HFF-Myc (cell line): ENCODE data around the gene UBXN1.

Experiments
- DNase-seq: peaks from one replicate; pipeline ENCODE4 v3.0.0-alpha.2; 2011; ENCODE audit warnings: low read depth; ENCODE audit errors: extremely low read depth
- H3K4me3 ChIP-seq: replicated peaks from 2 replicates; pipeline ENCODE4 v1.5.1; 2011; ENCODE audit warnings: low read depth, mild to moderate bottlenecking, control low read depth, low read length
- CTCF ChIP-seq: IDR thresholded peaks from 2 replicates; pipeline ENCODE4 v1.5.1; 2012; ENCODE audit warnings: mild to moderate bottlenecking, low read depth, low read length, control low read depth; ENCODE audit errors: missing control alignments

Gene UBXN1

DNA sequence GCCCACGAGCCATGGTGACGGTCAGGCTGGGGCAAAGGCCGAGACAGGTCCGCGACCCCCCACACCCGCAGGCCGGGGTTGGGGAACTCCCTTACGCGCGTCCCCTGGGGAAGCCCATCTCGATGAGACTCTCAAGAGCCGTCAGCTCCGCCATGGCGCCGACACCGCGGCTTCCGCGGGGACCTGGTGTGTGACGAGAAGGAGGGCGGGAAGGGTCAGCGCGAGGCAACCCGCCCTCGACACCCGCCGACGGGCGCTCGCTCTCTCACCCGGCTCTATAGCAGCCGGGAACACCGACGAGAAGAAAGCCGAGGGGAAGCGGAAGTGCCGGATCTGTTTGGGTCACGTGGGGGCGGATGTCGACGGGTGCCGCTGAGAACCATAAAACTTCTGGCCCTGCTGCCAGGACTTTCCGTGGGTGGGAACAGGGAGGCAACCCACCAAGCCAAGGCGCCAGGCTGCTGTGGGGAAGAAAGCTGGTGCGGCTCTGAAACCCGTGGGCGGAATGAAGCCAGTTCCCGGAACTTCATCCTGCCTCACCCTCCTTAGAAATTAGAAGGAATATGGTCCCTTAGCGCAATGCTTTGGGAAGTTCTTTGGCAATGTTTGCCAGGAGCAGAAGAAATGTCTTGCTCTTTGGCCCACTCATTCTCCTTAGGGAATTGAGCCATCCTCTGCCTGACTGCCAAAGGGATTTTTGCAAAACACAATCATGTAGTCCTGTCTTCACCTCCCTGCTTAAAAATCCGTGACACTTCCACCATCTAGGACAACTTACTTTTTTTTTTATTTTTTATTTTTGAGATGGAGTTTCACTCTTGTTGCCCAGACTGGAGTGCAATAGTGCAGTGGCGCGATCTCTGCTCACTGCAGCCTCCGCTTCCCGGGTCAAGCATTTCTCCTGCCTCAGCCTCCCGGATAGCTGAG lies at the start of gene UBXN1:
Gene UBXN1 (minus strand): TSS at position 304 of the 927 bp plus-strand sequence. CDS start 150 bp downstream, at position 154.
- peak within 1 kb of the TSS; percentile 76 for H3K4me3 ChIP-seq
- no peak for TF ChIP-seq CTCF
- DNase-seq, result peak; percentile 72

- no peak for TF ChIP-seq CTCF
- peak within 1 kb of the TSS; percentile 99 for H3K4me3 ChIP-seq
- peak; percentile 48 for DNase-seq
Measured at GRCh38 chr11:62728171-62728988, 49.5 kb upstream of the UBXN1 start, which contains the start of gene TTC9C. Gene TTC9C (plus strand): TSS chr11:62728486. CDS start chr11:62728849, 363 bp downstream.

GRCh38 chr11:62727872-62728170 lies 48.9 kb upstream of the UBXN1 start:
- peak; percentile 96 for DNase-seq
- TF ChIP-seq CTCF, result no peak

DNA sequence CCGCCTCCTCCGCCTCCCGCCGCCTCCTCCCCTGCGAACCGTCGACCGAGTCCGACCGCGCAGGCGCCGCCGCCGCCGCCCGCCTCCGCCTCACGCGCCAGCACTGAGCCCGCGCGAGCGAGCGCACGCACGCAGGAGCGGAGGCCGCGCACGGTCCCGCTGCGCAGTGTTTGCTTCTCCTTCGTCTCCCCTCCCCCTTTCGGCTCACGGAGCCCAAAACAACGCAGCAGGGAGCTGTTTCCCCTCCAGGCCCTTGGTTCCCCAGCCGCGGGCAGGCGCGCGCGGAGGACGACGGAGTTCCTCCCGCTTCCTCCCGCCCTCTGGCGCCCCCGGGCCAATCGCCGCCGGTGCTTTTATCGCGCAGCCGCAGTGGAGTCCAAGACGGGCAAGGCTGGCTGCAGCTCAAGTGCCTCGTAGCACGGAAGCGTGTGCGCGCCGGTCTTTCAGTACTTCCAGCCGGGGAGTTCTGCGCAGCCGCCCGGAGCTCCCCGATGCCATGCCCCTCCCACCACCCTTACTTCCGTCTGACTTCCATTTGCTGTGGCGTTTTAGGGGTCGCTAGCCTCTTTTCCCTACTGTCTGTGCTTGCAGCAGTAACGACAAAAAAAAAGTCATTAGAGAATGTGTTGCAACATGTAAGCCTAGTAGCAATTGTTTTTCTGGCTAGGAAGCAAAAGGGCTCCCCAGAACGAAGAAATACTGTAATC lies 48.4 kb upstream of the UBXN1 start, which contains the start of gene HNRNPUL2:
Gene HNRNPUL2 (minus strand): TSS at position 293 of the 707 bp plus-strand sequence. CDS start 301 bp downstream, outside the sequence.
- H3K4me3 ChIP-seq, result peak within 1 kb of the TSS; percentile 99
- peak; percentile 96 for DNase-seq
- TF ChIP-seq CTCF, result no peak

More at GRCh38 chr11:62727872-62728170, 48.9 kb upstream of the UBXN1 start:
- peak overlapping the region; percentile 99 for H3K4me3 ChIP-seq

DNA sequence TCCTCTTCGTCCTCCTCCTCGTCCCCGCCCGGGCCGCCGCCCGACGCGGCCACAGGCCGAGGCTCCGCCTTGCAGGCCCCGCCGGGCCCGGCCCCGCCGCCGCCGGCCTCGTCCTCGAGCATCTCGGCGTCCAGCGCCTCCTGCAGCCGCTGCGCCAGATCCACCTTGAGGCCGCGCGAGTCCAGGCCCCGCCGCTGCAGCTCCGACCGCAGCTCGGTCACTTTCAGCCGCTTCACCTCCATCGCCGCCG lies 48.0 kb upstream of the UBXN1 start:
- H3K4me3 ChIP-seq, result peak overlapping the region; percentile 99
- DNase-seq, result no peak
- no peak for TF ChIP-seq CTCF

DNA sequence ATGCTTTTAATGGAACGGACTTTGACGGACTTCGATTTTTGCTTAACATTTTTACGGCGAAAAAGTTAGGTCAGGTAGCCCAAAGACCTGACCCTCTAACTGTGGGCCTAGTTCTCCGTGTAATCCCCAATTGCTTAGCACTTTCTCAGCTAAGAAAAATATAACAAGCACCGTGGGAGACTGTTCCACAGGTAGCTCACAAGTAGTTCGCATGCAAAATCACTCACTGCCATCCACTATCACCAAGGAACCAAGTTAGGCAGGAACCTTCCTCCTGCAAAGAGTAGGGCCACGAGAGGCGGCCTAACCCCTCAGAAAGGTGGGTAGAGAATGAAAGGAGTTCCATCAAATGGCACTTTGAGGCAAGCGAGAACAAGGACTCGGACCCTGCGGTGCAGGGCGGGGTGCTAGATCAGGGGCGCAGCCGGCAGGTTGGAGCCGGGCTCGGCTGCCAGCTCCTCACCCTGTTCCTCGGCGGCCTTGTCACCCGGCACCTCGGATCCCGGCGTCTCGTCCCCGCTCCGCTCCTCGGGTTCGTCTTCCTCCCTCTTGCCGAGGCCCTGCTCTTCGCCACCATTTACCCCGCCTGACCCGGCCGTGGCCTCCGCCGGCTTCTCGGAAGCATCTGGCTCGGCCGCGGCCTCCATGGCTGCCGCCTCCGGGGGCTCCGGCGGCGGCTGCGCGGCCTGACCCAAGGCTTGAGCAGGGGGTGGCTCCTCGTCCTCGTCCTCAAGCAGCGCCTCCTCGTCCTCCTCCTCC lies 47.5 kb upstream of the UBXN1 start:
- H3K4me3 ChIP-seq, result peak overlapping the region; percentile 99
- DNase-seq, result no peak
- no peak for TF ChIP-seq CTCF
